Progenitor cell of endocrine pancreas (in vitro differentiated cells): Measurements from ENCODE around the gene ROR1. TPM values are rescaled to one million over a fixed set of nuclear protein-coding genes. Genes with fewer than 3 reads are reported as not detected.
A peak's percentile ranks its signal among the peaks of the same experiment; 100 is the strongest.

Source experiments
- DNase-seq: peaks from one replicate; pipeline ENCODE4 v3.0.0; 2021; ENCODE audit warnings: low spot score; ENCODE audit not compliant: unreplicated experiment
- H3K27ac Mint-ChIP-seq: 2 replicates; pipeline ENCODE4 v1.8.0; 2021; ENCODE audit warnings: mild to moderate bottlenecking, moderate library complexity, mixed read lengths
- H3K27me3 Mint-ChIP-seq: 2 replicates; pipeline ENCODE4 v1.8.0; 2021; ENCODE audit warnings: mixed read lengths
- H3K36me3 Mint-ChIP-seq: 2 replicates; pipeline ENCODE4 v1.8.0; 2022; ENCODE audit warnings: mixed read lengths; ENCODE audit not compliant: insufficient read depth
- H3K4me1 Mint-ChIP-seq: 2 replicates; pipeline ENCODE4 v1.8.0; 2021; ENCODE audit warnings: low read depth, mixed read lengths
- H3K4me3 Mint-ChIP-seq: 2 replicates; pipeline ENCODE4 v1.8.0; 2021; ENCODE audit warnings: low read depth, mild to moderate bottlenecking, moderate library complexity, mixed read lengths
- H3K9me3 Mint-ChIP-seq: 2 replicates; pipeline ENCODE4 v1.8.0; 2021; ENCODE audit warnings: low read depth, mixed read lengths
- total RNA-seq: library from RNA; stranded (reverse); gene quantifications from 2 replicates; pipeline ENCODE4 v1.2.1, GENCODE V29; 2021
- TF ChIP-seq, protein P1 (sequence below): fragments of 200-600 bp; sonication (generic); IDR thresholded peaks from one replicate; pipeline ENCODE4 v1.5.0; 2021; ENCODE audit warnings: antibody characterized with exemption, mild to moderate bottlenecking; ENCODE audit not compliant: unreplicated experiment

The ROR1 gene
- total RNA-seq, 1 donor from 2014 or later, result 63.8 TPM

DNA sequence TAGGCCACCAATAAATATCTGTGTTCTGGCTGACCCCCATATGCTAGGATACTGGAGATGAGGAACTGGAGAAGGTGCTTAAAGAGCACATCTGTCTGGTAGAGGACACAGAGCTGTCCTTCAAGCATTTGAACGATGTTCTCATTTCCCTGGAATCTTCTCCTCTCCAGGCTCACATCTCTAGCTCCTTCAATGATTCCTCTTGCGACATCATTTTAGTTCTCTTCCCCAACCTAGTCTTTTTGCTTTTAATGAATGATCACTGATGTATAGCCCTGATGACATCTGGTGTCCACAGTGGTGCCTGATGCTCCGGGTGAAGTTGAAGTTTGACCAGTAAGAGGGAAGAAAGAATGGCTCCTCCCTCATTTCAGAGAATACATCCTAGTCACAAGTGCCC, 348.8 kb downstream of the ROR1 start:
- Mint-ChIP-seq H3K36me3 (no peaks in the 10 kb centered on the region), H3K4me3 (no peak overlapping the region), H3K27me3 (no peaks in the 10 kb centered on the region), H3K9me3 (no peaks in the 10 kb centered on the region), H3K27ac (no peak overlapping the region), H3K4me1 (peaks cover 7% of the 10 kb centered on the region)
- TF ChIP-seq, protein P1, sequence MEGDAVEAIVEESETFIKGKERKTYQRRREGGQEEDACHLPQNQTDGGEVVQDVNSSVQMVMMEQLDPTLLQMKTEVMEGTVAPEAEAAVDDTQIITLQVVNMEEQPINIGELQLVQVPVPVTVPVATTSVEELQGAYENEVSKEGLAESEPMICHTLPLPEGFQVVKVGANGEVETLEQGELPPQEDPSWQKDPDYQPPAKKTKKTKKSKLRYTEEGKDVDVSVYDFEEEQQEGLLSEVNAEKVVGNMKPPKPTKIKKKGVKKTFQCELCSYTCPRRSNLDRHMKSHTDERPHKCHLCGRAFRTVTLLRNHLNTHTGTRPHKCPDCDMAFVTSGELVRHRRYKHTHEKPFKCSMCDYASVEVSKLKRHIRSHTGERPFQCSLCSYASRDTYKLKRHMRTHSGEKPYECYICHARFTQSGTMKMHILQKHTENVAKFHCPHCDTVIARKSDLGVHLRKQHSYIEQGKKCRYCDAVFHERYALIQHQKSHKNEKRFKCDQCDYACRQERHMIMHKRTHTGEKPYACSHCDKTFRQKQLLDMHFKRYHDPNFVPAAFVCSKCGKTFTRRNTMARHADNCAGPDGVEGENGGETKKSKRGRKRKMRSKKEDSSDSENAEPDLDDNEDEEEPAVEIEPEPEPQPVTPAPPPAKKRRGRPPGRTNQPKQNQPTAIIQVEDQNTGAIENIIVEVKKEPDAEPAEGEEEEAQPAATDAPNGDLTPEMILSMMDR, result no peak
- no peak for DNase-seq

DNA sequence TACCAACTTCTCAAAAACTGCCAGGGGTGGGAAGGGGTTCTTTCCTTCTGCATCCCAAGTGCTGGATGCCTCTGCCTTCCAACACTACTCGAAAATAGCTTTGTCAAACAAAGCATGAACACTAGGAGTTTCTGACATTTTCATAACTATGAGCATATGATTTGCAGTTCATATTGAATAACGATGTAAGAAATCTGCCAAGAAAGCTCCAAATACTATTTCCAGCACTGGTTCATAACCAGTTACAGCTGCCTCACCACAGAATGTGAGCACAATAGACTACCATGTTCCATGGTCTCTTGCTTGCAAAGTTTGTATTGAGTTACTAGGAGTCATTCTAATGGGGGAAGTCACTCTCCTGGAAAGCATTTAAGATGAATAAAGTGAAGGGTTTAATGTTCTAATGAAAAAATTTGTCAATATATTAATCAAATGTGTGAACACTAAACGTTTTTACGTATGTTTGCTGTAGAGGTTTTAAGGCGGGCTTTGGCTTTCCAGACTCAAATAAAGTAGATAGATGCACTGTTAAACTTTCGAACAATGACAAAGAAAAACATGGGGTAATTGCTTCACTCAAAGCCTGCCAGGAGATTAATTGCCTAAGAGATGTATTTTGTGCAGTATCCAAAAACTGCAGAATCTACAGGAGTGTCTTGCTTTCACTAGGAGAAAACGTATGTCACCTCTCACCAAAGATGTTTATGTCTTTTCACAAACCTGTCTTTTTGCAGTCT, 351.1 kb downstream of the ROR1 start:
- Mint-ChIP-seq H3K27me3 (no peaks in the 10 kb centered on the region), H3K4me1 (peaks cover 8% of the 10 kb centered on the region), H3K9me3 (no peaks in the 10 kb centered on the region), H3K36me3 (no peaks in the 10 kb centered on the region), H3K27ac (peak overlapping the region; percentile 4), H3K4me3 (no peak overlapping the region)
- TF ChIP-seq, protein P1, result no peak
- DNase-seq, result no peak

DNA sequence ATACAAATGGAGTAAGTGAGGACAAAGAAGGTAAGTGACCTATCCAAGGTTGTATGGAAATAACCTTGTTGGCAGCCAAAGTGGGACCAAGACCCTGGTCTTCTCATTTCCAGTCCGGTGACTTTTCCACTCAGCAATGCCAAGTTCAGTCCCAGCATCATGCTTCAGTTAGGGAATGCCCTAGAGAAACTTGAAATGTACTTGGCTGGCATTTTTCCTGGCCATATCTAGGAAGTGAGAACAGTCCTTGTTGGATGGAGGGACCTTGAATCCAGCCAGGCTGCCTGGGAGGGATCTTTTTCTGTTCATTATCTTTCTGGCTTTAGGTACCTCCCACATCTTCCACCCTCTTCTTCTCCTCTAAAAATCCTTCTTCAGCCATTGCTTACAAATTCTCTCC, 352.8 kb downstream of the ROR1 start:
- Mint-ChIP-seq H3K36me3 (no peaks in the 10 kb centered on the region), H3K27me3 (no peaks in the 10 kb centered on the region), H3K9me3 (no peaks in the 10 kb centered on the region), H3K27ac (no peak overlapping the region), H3K4me1 (peaks cover 11% of the 10 kb centered on the region), H3K4me3 (no peak overlapping the region)
- DNase-seq, result no peak
- TF ChIP-seq, protein P1, result no peak

DNA sequence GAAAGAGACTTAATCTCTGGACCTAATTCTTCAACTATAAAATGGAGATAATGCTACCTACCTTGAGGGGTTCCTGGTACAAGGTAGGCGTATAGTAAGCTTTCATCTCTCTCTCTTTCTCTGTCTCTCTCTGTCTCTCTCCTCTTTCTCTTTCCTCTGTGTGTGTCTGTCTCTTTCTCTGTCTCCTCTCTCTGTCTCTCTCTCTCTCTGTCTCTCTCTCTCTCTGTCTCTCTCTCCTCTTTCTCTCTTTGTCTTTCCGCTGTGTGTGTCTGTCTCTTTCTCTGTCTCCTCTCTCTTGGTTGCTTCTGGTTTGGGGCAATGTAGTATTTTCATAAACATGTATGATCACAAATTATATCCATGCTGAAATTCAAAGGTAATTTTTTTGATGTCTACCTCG, 353.5 kb downstream of the ROR1 start:
- Mint-ChIP-seq H3K27me3 (no peaks in the 10 kb centered on the region), H3K9me3 (no peaks in the 10 kb centered on the region), H3K36me3 (peaks cover 1% of the 10 kb centered on the region), H3K4me3 (no peak overlapping the region), H3K27ac (no peak overlapping the region), H3K4me1 (peaks cover 11% of the 10 kb centered on the region)
- DNase-seq, result no peak
- TF ChIP-seq, protein P1, result no peak

DNA sequence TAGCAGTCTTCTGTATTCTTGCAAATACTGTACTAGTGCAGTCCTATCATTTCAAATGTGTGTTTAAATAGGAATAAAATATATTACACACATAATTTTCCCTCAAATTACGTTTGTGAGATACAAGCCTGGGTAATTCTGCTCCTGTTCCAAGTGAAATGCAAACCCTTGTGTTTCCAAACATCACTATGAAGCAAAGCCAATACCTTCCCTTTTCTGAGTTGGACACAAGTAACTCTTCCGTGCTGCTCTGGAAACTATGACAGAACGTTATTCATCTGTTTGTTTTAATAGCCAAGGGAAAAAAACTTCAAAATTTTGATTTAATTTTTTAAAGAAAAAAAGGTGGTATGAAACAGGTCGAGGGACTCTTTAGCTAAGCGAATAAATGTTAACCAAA, 355.9 kb downstream of the ROR1 start:
- H3K27ac Mint-ChIP-seq, result no peak overlapping the region
- no peaks in the 10 kb centered on the region for H3K27me3 Mint-ChIP-seq

More for the DNA sequence above, 355.9 kb downstream of the ROR1 start:
- no peaks in the 10 kb centered on the region for H3K9me3 Mint-ChIP-seq
- no peak for DNase-seq
- peaks cover 7% of the 10 kb centered on the region for H3K4me1 Mint-ChIP-seq
- TF ChIP-seq, protein P1, result no peak
- peaks cover 3% of the 10 kb centered on the region for H3K36me3 Mint-ChIP-seq
- no peak overlapping the region for H3K4me3 Mint-ChIP-seq
